ENCODE data around the gene FLT1.

Gene FLT1

DNA sequence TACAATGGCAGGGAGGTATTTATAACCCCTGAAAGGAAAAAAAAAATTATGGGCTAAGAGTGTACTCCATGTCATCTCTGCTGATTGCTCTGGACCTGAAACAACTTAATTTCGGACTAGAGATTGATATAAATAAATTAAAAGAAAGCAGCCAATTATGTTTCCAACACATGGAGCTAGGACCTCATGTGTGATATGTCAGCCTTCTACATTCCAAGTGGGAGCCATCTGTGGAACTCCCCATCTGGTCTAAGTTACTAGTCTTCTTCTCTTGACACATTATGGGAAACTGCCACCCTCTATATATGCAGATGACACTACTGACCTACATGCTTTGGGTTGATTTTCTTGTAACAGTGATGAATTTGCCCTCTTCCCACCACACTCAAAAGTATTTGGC is 86.1 kb downstream of the FLT1 start:
- Histone ChIP-seq H3K4me2 (ENCODE audit: low read length) (no peak overlapping the region), H3K27me3 (ENCODE audit: control insufficient read depth, low read length) (no peaks in the 10 kb centered on the region), H3K4me1 (ENCODE audit: control insufficient read depth, low read length) (no peaks in the 10 kb centered on the region), H3K4me3 (ENCODE audit: low read length) (no peak overlapping the region), H3K9me3 (ENCODE audit: control insufficient read depth, insufficient read depth, low read length) (no peaks in the 10 kb centered on the region), H3K9me2 (replicated peaks; ENCODE audit: control insufficient read depth, low read length) (no peaks in the 10 kb centered on the region), H3K27ac (ENCODE audit: low read depth, low read length) (no peak overlapping the region), H3K79me2 (ENCODE audit: control insufficient read depth, low read length) (no peaks in the 10 kb centered on the region), H3F3A (ENCODE audit: control insufficient read depth, insufficient read depth) (no peaks in the 10 kb centered on the region), H4K20me1 (ENCODE audit: control insufficient read depth, insufficient read depth, low read depth, low read length) (no peaks in the 10 kb centered on the region), H3K36me3 (ENCODE audit: control insufficient read depth, low read length) (no peaks in the 10 kb centered on the region)
- TF ChIP-seq EZH2phosphoT487 (IDR thresholded peaks at IDR 0.05; ENCODE audit: borderline replicate concordance, low read length) (no peak), CTCF (IDR thresholded peaks at IDR 0.05; ENCODE audit: low read depth, low read length, poor library complexity, severe bottlenecking) (no peak)

DNA sequence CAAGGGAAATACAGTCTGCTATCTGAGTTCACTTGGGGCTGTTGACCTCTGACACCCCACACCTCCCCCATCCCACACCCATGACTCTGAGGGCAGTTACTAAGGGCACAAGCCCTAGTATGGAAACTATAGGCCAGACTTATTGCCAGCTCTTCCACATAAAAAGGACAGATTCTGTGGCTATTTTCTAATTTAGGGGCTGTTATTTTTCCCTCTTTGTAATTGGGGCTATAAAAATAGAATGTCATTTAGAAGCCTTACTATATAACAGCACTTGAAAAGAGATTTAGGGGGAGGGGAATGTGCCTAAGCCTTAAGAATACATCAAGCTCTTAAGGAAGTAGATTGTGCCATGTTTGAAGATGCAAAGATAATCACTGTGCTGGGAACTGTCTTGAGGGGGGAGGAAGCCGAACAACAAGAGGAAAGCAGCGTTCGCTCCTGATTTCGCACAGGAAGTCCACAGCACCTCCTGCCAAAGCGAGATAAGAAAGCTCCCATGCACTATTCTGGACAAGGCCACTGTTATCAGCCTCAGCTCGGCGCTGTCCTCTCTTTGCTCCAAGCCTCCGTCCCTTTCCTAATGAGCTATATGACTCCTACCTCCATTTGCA is 86.6 kb downstream of the FLT1 start:
- Histone ChIP-seq H3K9me3 (ENCODE audit: control insufficient read depth, insufficient read depth, low read length) (no peaks in the 10 kb centered on the region), H3K4me3 (ENCODE audit: low read length) (no peak overlapping the region), H3K27me3 (ENCODE audit: control insufficient read depth, low read length) (no peaks in the 10 kb centered on the region), H3K36me3 (ENCODE audit: control insufficient read depth, low read length) (no peaks in the 10 kb centered on the region), H3F3A (ENCODE audit: control insufficient read depth, insufficient read depth) (no peaks in the 10 kb centered on the region), H3K27ac (ENCODE audit: low read depth, low read length) (no peak overlapping the region), H3K4me1 (ENCODE audit: control insufficient read depth, low read length) (no peaks in the 10 kb centered on the region), H3K4me2 (ENCODE audit: low read length) (no peak overlapping the region), H4K20me1 (ENCODE audit: control insufficient read depth, insufficient read depth, low read depth, low read length) (no peaks in the 10 kb centered on the region), H3K79me2 (ENCODE audit: control insufficient read depth, low read length) (no peaks in the 10 kb centered on the region), H3K9me2 (replicated peaks; ENCODE audit: control insufficient read depth, low read length) (no peaks in the 10 kb centered on the region)
- TF ChIP-seq CTCF (IDR thresholded peaks at IDR 0.05; ENCODE audit: low read depth, low read length, poor library complexity, severe bottlenecking) (no peak), EZH2phosphoT487 (IDR thresholded peaks at IDR 0.05; ENCODE audit: borderline replicate concordance, low read length) (no peak)

DNA sequence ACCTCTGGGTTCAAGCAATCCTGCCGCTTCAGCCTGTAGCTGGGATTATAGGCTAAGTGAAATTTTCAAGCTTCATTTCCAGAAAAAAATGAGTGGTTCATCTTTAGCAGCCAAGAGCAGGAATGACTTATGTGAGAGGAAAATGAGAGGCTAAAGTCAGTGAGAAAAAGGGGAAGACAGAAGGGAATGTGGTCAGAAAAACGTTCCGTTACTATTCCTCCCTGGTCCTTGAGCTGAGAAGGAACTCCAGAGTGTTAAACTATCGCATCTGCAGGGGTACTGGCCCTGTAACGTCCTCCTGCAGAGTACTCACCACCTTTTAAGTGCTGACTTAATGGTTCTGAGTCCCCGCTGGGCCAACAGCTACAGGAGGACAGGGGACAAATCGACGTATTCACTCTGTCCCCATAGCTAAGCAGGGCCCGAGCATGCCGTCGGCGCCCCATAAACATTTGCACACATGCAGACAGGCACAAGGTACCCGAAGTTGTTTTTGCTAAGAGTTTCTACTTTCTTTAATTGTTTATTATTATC is 88.1 kb downstream of the FLT1 start:
- Histone ChIP-seq H4K20me1 (ENCODE audit: control insufficient read depth, insufficient read depth, low read depth, low read length) (no peaks in the 10 kb centered on the region), H3K27ac (ENCODE audit: low read depth, low read length) (no peak overlapping the region), H3K4me3 (ENCODE audit: low read length) (no peak overlapping the region), H3K36me3 (ENCODE audit: control insufficient read depth, low read length) (no peaks in the 10 kb centered on the region), H3K79me2 (ENCODE audit: control insufficient read depth, low read length) (no peaks in the 10 kb centered on the region), H3F3A (ENCODE audit: control insufficient read depth, insufficient read depth) (no peaks in the 10 kb centered on the region), H3K27me3 (ENCODE audit: control insufficient read depth, low read length) (no peaks in the 10 kb centered on the region), H3K4me2 (ENCODE audit: low read length) (no peak overlapping the region), H3K4me1 (ENCODE audit: control insufficient read depth, low read length) (no peaks in the 10 kb centered on the region), H3K9me3 (ENCODE audit: control insufficient read depth, insufficient read depth, low read length) (no peaks in the 10 kb centered on the region), H3K9me2 (replicated peaks; ENCODE audit: control insufficient read depth, low read length) (no peaks in the 10 kb centered on the region)
- TF ChIP-seq CTCF (IDR thresholded peaks at IDR 0.05; ENCODE audit: low read depth, low read length, poor library complexity, severe bottlenecking) (no peak), EZH2phosphoT487 (IDR thresholded peaks at IDR 0.05; ENCODE audit: borderline replicate concordance, low read length) (no peak)

All from DOHH2 (cell line).